CD14-positive monocyte (primary cell): ENCODE data around the gene GNRHR. TPM values are rescaled to one million over a fixed set of nuclear protein-coding genes. Genes with fewer than 3 reads are reported as not detected.
"Not testable (repeated sequence)": the region's sequence is repeated elsewhere in the genome, so short reads cannot be mapped to it uniquely, and the experiment has no call there.

Experiments used
- DNase-seq, 3 donors: peaks; one replicate each; pipeline ENCODE4 v3.0.0-alpha.2; 2011 to 2022
- H2AFZ ChIP-seq: 2 replicates; pipeline ENCODE4 v1.6.0; 2012; ENCODE audit warnings: mild to moderate bottlenecking, low read depth, low read length, inconsistent platforms; ENCODE audit not compliant: insufficient read depth, poor library complexity, severe bottlenecking
- H3K27ac ChIP-seq, 2 donors: 1 replicate in 1 of 2; 2 replicates in 1 of 2; pipeline ENCODE4 v1.5.1; 2012 to 2013; ENCODE audit warnings: low read length in 2 of 2, control low read depth in 1 of 2, inconsistent platforms in 1 of 2, low read depth in 1 of 2, mild to moderate bottlenecking in 1 of 2
- H3K27me3 ChIP-seq, 2 donors: one replicate each; pipeline versions ENCODE4 v1.6.0 to v1.6.1; 2011 to 2013; ENCODE audit warnings: low read length in 2 of 2; ENCODE audit not compliant: control insufficient read depth in 2 of 2, insufficient read depth in 2 of 2
- H3K36me3 ChIP-seq, 2 donors: replicated peaks in 1 of 2; 1 replicate in 1 of 2; 2 replicates in 1 of 2; pipeline versions ENCODE4 v1.5.1 to v1.6.1; 2012 to 2013; ENCODE audit warnings: low read length in 2 of 2, control low read depth in 1 of 2, inconsistent platforms in 1 of 2, mild to moderate bottlenecking in 1 of 2; ENCODE audit not compliant: insufficient read depth in 2 of 2, control insufficient read depth in 1 of 2
- H3K4me1 ChIP-seq, 2 donors: 1 replicate in 1 of 2; 2 replicates in 1 of 2; pipeline versions ENCODE4 v1.5.1 to v1.6.1; 2012 to 2013; ENCODE audit warnings: low read length in 2 of 2, control low read depth in 1 of 2, inconsistent platforms in 1 of 2, mild to moderate bottlenecking in 1 of 2, moderate library complexity in 1 of 2; ENCODE audit not compliant: insufficient read depth in 2 of 2, control insufficient read depth in 1 of 2
- H3K4me2 ChIP-seq: replicated peaks from 2 replicates; pipeline ENCODE3; 2012; ENCODE audit warnings: low read length, moderate library complexity, mild to moderate bottlenecking; ENCODE audit not compliant: poor library complexity, severe bottlenecking; ENCODE audit errors: extremely low read depth
- H3K4me3 ChIP-seq, 3 experiments: fragments of 200-600 bp in 1 of 3; sonication (generic) in 1 of 3; replicated peaks in 1 of 3; 1 replicate in 2 of 3; 2 replicates in 1 of 3; pipeline ENCODE4 v1.5.1; 2011 to 2013; ENCODE audit warnings: low read length in 3 of 3, mild to moderate bottlenecking in 3 of 3, control low read depth in 2 of 3, low read depth in 2 of 3, inconsistent platforms in 1 of 3, moderate library complexity in 1 of 3
- H3K79me2 ChIP-seq: 2 replicates; pipeline ENCODE4 v1.6.0; 2012; ENCODE audit warnings: mild to moderate bottlenecking, control low read depth, inconsistent platforms, low read length, moderate library complexity; ENCODE audit not compliant: insufficient read depth
- H3K9ac ChIP-seq: 2 replicates; pipeline ENCODE4 v1.6.0; 2017; ENCODE audit warnings: low read length, mild to moderate bottlenecking; ENCODE audit not compliant: insufficient read depth, poor library complexity, severe bottlenecking
- H3K9me3 ChIP-seq, 2 donors: replicated peaks in 1 of 2; 1 replicate in 1 of 2; 2 replicates in 1 of 2; pipeline versions ENCODE4 v1.5.1 to v1.6.1; 2012 to 2013; ENCODE audit warnings: low read length in 2 of 2, control low read depth in 1 of 2; ENCODE audit not compliant: control insufficient read depth in 1 of 2, insufficient read depth in 1 of 2
- H4K20me1 ChIP-seq: 2 replicates; pipeline ENCODE4 v1.6.0; 2012; ENCODE audit warnings: mild to moderate bottlenecking, low read length, control low read depth, moderate library complexity; ENCODE audit not compliant: insufficient read depth
- H3K27ac Mint-ChIP-seq, 7 donors: one replicate each; pipeline ENCODE4 v1.8.0; 2020; ENCODE audit warnings: mild to moderate bottlenecking in 7 of 7, mixed read lengths in 7 of 7, moderate library complexity in 6 of 7, inconsistent platforms in 2 of 7
- H3K27me3 Mint-ChIP-seq, 3 donors: one replicate each; pipeline ENCODE4 v1.8.0; 2021 to 2022; ENCODE audit warnings: low read depth in 3 of 3, mild to moderate bottlenecking in 3 of 3, mixed read lengths in 3 of 3, moderate library complexity in 3 of 3, inconsistent platforms in 1 of 3
- H3K36me3 Mint-ChIP-seq, 2 donors: one replicate each; pipeline ENCODE4 v1.8.0; 2020; ENCODE audit warnings: mixed read lengths in 2 of 2, inconsistent platforms in 1 of 2, mild to moderate bottlenecking in 1 of 2
- H3K4me1 Mint-ChIP-seq: one replicate; pipeline ENCODE4 v1.8.0; 2020; ENCODE audit warnings: mild to moderate bottlenecking, mixed read lengths
- H3K4me3 Mint-ChIP-seq, 2 donors: one replicate each; pipeline ENCODE4 v1.8.0; 2020; ENCODE audit warnings: mild to moderate bottlenecking in 2 of 2, mixed read lengths in 2 of 2, moderate library complexity in 1 of 2
- H3K9me3 Mint-ChIP-seq, 7 donors: one replicate each; pipeline ENCODE4 v1.8.0; 2020 to 2022; ENCODE audit warnings: mixed read lengths in 7 of 7, mild to moderate bottlenecking in 6 of 7, moderate library complexity in 6 of 7, inconsistent platforms in 2 of 7
- WGBS: methylation state at CpG from one replicate; pipeline ENCODE4 v1.1.5; 2013; ENCODE audit warnings: missing lambda C conversion rate; ENCODE audit not compliant: insufficient coverage; 5-methylcytosine and 5-hydroxymethylcytosine counted together
- intact Hi-C, 2 donors: fragments of 100-400 bp; cut with micrococcal nuclease; formaldehyde crosslinking; loops; one replicate each; pipeline versions ENCODE4 v1.15.0 to v1.15.1; 2023
- polyA plus RNA-seq, 3 donors: library from polyadenylated mRNA; depleted of rRNA in 1 of 3; unstranded in 2 of 3; stranded (reverse) in 1 of 3; fragments of 300-500 nt in 2 of 3; fragments of >200 nt in 1 of 3; fragmentation: Illumina TruSeq in 2 of 3; gene quantifications; 1 replicate in 2 of 3; 2 replicates in 1 of 3; pipeline ENCODE4 v1.2.3, GENCODE V29; 2012 to 2021
- TF ChIP-seq, protein P1 (sequence below): fragments of 200-600 bp; IDR thresholded peaks from one replicate; pipeline ENCODE4 v1.8.0; 2022; ENCODE audit warnings: antibody characterized with exemption, mild to moderate bottlenecking

GNRHR gene
- polyA plus RNA-seq, 3 donors: not detected

- Histone ChIP-seq H3K36me3 (no peaks in the 10 kb centered on the region), H3K4me2 (no peak overlapping the region), H3K27me3 (no peaks in the 10 kb centered on the region), H3K9me3 (no peaks in the 10 kb centered on the region), H3K4me1 (no peaks in the 10 kb centered on the region), H3K79me2 (no peaks in the 10 kb centered on the region), H3K4me3 (no peak overlapping the region), H3K27ac (no peak overlapping the region), H2AFZ (no peak overlapping the region), H4K20me1 (no peaks in the 10 kb centered on the region), H3K9ac (no peak overlapping the region)
- Mint-ChIP-seq H3K36me3 (no peaks in the 10 kb centered on the region), H3K27me3 (no peaks in the 10 kb centered on the region), H3K27ac (no peak overlapping the region), H3K4me1 (peaks cover 3% of the 10 kb centered on the region), H3K4me3 (no peak overlapping the region), H3K9me3 (peaks cover 0 to 2% (median 0%) of the 10 kb centered on the region in 7 donors)
- no peak for DNase-seq
- TF ChIP-seq, protein P1, sequence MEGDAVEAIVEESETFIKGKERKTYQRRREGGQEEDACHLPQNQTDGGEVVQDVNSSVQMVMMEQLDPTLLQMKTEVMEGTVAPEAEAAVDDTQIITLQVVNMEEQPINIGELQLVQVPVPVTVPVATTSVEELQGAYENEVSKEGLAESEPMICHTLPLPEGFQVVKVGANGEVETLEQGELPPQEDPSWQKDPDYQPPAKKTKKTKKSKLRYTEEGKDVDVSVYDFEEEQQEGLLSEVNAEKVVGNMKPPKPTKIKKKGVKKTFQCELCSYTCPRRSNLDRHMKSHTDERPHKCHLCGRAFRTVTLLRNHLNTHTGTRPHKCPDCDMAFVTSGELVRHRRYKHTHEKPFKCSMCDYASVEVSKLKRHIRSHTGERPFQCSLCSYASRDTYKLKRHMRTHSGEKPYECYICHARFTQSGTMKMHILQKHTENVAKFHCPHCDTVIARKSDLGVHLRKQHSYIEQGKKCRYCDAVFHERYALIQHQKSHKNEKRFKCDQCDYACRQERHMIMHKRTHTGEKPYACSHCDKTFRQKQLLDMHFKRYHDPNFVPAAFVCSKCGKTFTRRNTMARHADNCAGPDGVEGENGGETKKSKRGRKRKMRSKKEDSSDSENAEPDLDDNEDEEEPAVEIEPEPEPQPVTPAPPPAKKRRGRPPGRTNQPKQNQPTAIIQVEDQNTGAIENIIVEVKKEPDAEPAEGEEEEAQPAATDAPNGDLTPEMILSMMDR: no peak
- intact Hi-C loops: no loop called here
Measured at GRCh38 chr4:67764183-67764582, 10.0 kb upstream of the GNRHR start.

GRCh38 chr4:67762086-67762485 is 7.9 kb upstream of the GNRHR start:
- Histone ChIP-seq H4K20me1 (no peaks in the 10 kb centered on the region), H3K36me3 (no peaks in the 10 kb centered on the region), H3K27ac (no peak overlapping the region), H3K4me1 (no peaks in the 10 kb centered on the region), H3K9ac (no peak overlapping the region), H3K27me3 (no peaks in the 10 kb centered on the region), H3K4me2 (no peak overlapping the region), H3K9me3 (no peaks in the 10 kb centered on the region), H3K79me2 (no peaks in the 10 kb centered on the region), H3K4me3 (no peak overlapping the region), H2AFZ (no peak overlapping the region)
- 87% methylated on average over 2 of the region's 3 CpGs for WGBS
- DNase-seq: no peak
- no peaks in the 10 kb centered on the region for H3K36me3 Mint-ChIP-seq
- TF ChIP-seq, protein P1: no peak
- no peak overlapping the region for H3K27ac Mint-ChIP-seq
- H3K4me3 Mint-ChIP-seq: no peak overlapping the region
- peaks cover 0 to 2% (median 0%) of the 10 kb centered on the region in 7 donors for H3K9me3 Mint-ChIP-seq
- H3K4me1 Mint-ChIP-seq: peaks cover 3% of the 10 kb centered on the region
- H3K27me3 Mint-ChIP-seq: no peaks in the 10 kb centered on the region
- intact Hi-C loops: no loop called here

DNA sequence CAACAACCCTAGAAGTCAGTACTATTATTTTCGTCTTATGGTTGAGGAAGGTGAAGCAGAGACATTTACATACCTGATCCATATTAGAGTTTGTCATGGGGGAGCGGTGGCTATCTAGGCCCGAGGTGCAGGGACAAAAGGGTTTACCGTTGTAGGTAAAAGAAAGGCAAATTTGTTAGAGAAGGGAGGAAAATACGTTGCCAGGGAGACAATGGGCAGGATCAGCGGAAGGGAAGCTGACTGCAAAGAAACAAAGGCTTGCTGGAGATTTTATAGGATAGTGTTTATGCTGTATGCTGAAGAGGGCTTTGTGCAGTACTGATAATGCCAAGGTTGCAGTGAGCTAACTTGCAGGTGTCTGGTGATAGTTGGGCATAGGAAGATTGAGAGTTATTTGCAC is 2.8 kb upstream of the GNRHR start:
- H3K4me3 Mint-ChIP-seq, H3K4me2 ChIP-seq, DNase-seq, H3K27ac ChIP-seq, H3K79me2 ChIP-seq, H4K20me1 ChIP-seq, H3K4me1 ChIP-seq, H3K9ac ChIP-seq, H3K9me3 ChIP-seq, H3K27me3 ChIP-seq, intact Hi-C loops, H3K36me3 Mint-ChIP-seq, H3K4me1 Mint-ChIP-seq, H2AFZ ChIP-seq, H3K27me3 Mint-ChIP-seq, H3K9me3 Mint-ChIP-seq, H3K36me3 ChIP-seq, H3K27ac Mint-ChIP-seq, H3K4me3 ChIP-seq: not testable (repeated sequence)
- 77% methylated on average over 5 of the region's 6 CpGs for WGBS
